ENCODE data around the gene DTNA. TPM values are rescaled to one million over a fixed set of nuclear protein-coding genes. Genes with fewer than 3 reads are reported as not detected.

DTNA gene
- total RNA-seq, 1 donor from 2014 or later = 7.1 TPM

GRCh38 chr18:34932363-34932762 is 222.3 kb downstream of the DTNA start:
- Mint-ChIP-seq H3K4me1 (ENCODE audit: unreplicated experiment) (peaks cover 22% of the 10 kb centered on the region), H3K27me3 (ENCODE audit: unreplicated experiment) (no peaks in the 10 kb centered on the region), H3K4me3 (ENCODE audit: unreplicated experiment) (no peak overlapping the region), H3K36me3 (ENCODE audit: unreplicated experiment) (no peaks in the 10 kb centered on the region), H3K9me3 (ENCODE audit: unreplicated experiment) (no peaks in the 10 kb centered on the region), H3K27ac (ENCODE audit: unreplicated experiment) (no peak overlapping the region)
- no peak for DNase-seq (ENCODE audit: extremely low spot score, unreplicated experiment)
- TF ChIP-seq CTCF (IDR thresholded peaks at IDR 0.05) = no peak

- Mint-ChIP-seq H3K4me3 (ENCODE audit: unreplicated experiment) (no peak overlapping the region), H3K9me3 (ENCODE audit: unreplicated experiment) (no peaks in the 10 kb centered on the region), H3K4me1 (ENCODE audit: unreplicated experiment) (peaks cover 22% of the 10 kb centered on the region), H3K27me3 (ENCODE audit: unreplicated experiment) (no peaks in the 10 kb centered on the region), H3K27ac (ENCODE audit: unreplicated experiment) (no peak overlapping the region), H3K36me3 (ENCODE audit: unreplicated experiment) (no peaks in the 10 kb centered on the region)
- no peak for DNase-seq (ENCODE audit: extremely low spot score, unreplicated experiment)
- no peak for TF ChIP-seq CTCF (IDR thresholded peaks at IDR 0.05)
These were observed 222.8 kb downstream of the DTNA start for GRCh38 chr18:34932792-34933466.

GRCh38 chr18:34933909-34934661 is 224.0 kb downstream of the DTNA start:
- Mint-ChIP-seq H3K9me3 (ENCODE audit: unreplicated experiment) (no peaks in the 10 kb centered on the region), H3K27ac (ENCODE audit: unreplicated experiment) (no peak overlapping the region), H3K36me3 (ENCODE audit: unreplicated experiment) (no peaks in the 10 kb centered on the region), H3K4me1 (ENCODE audit: unreplicated experiment) (peaks cover 14% of the 10 kb centered on the region), H3K27me3 (ENCODE audit: unreplicated experiment) (no peaks in the 10 kb centered on the region), H3K4me3 (ENCODE audit: unreplicated experiment) (no peak overlapping the region)
- TF ChIP-seq CTCF (IDR thresholded peaks at IDR 0.05) = no peak
- no peak for DNase-seq (ENCODE audit: extremely low spot score, unreplicated experiment)

- DNase-seq (ENCODE audit: extremely low spot score, unreplicated experiment) = no peak
- no peaks in the 10 kb centered on the region for H3K9me3 Mint-ChIP-seq (ENCODE audit: unreplicated experiment)
These were observed 226.7 kb downstream of the DTNA start for GRCh38 chr18:34936772-34937171.

More at GRCh38 chr18:34936772-34937171, 226.7 kb downstream of the DTNA start:
- Mint-ChIP-seq H3K36me3 (ENCODE audit: unreplicated experiment) (no peaks in the 10 kb centered on the region), H3K4me1 (ENCODE audit: unreplicated experiment) (peaks cover 12% of the 10 kb centered on the region), H3K27me3 (ENCODE audit: unreplicated experiment) (no peaks in the 10 kb centered on the region), H3K4me3 (ENCODE audit: unreplicated experiment) (no peak overlapping the region), H3K27ac (ENCODE audit: unreplicated experiment) (no peak overlapping the region)
- no peak for TF ChIP-seq CTCF (IDR thresholded peaks at IDR 0.05)
